G401.6 (cell line): ENCODE measurements around the gene TMEM9.

Source experiments
- FAIRE-seq: peaks from 2 replicates; lab custom pipeline; 2012; peaks lifted over from hg19 to GRCh38; lab: Jason Lieb, UNC

Gene TMEM9

GRCh38 chr1:201126463-201126831 is 27.8 kb downstream of the TMEM9 start:
- no peak for FAIRE-seq

- FAIRE-seq = no peak
Measured at GRCh38 chr1:201125800-201126199, 28.5 kb downstream of the TMEM9 start.

- FAIRE-seq = no peak
Measured at GRCh38 chr1:201125019-201125418, 29.3 kb downstream of the TMEM9 start.

GRCh38 chr1:201123866-201124265 is 30.4 kb downstream of the TMEM9 start:
- no peak for FAIRE-seq

GRCh38 chr1:201122321-201122957 is 31.8 kb downstream of the TMEM9 start:
- no peak for FAIRE-seq

- FAIRE-seq = no peak
Measured at GRCh38 chr1:201119206-201120197, 34.8 kb downstream of the TMEM9 start.

- no peak for FAIRE-seq
Measured at GRCh38 chr1:201116091-201116490, 38.2 kb downstream of the TMEM9 start.

GRCh38 chr1:201115390-201115937 is 38.8 kb downstream of the TMEM9 start:
- no peak for FAIRE-seq

- peak; percentile 88 for FAIRE-seq
Measured at GRCh38 chr1:201114245-201115131, 39.8 kb downstream of the TMEM9 start.

GRCh38 chr1:201113451-201114244 is 40.6 kb downstream of the TMEM9 start:
- no peak for FAIRE-seq

GRCh38 chr1:201112926-201113325 is 41.3 kb downstream of the TMEM9 start:
- FAIRE-seq = no peak

GRCh38 chr1:201112173-201112731 is 42.0 kb downstream of the TMEM9 start, which contains the start of gene CACNA1S:
Gene CACNA1S, minus strand, starts transcription at chr1:201112426. Its CDS starts 87 bp downstream, at chr1:201112339.
- no peak for FAIRE-seq

- no peak for FAIRE-seq
Measured at GRCh38 chr1:201111672-201112071, 42.6 kb downstream of the TMEM9 start.

GRCh38 chr1:201111156-201111555 is 43.1 kb downstream of the TMEM9 start:
- FAIRE-seq = no peak

- no peak for FAIRE-seq
Measured at GRCh38 chr1:201110616-201111015, 43.7 kb downstream of the TMEM9 start.

GRCh38 chr1:201110138-201110537 is 44.1 kb downstream of the TMEM9 start:
- FAIRE-seq = no peak

- FAIRE-seq = no peak
Measured at GRCh38 chr1:201109651-201110050, 44.6 kb downstream of the TMEM9 start.

- FAIRE-seq = no peak
Measured at GRCh38 chr1:201108614-201109013, 45.7 kb downstream of the TMEM9 start.

GRCh38 chr1:201105688-201106087 is 48.6 kb downstream of the TMEM9 start:
- no peak for FAIRE-seq

- FAIRE-seq = no peak
Measured at GRCh38 chr1:201104141-201104540, 50.1 kb downstream of the TMEM9 start.

GRCh38 chr1:201103666-201104065 is 50.6 kb downstream of the TMEM9 start:
- no peak for FAIRE-seq
